ENCODE results near the gene CSNK1D. TPM values are rescaled to one million over a fixed set of nuclear protein-coding genes. Genes with fewer than 3 reads are reported as not detected.

CSNK1D gene
- total RNA-seq: 118 and 124 TPM in 2 replicates
- long read RNA-seq, partial matches to known transcripts: 0 of 12 reads
- long read RNA-seq, other reads (novel, unspliced or antisense): 9 of 12 reads

DNA sequence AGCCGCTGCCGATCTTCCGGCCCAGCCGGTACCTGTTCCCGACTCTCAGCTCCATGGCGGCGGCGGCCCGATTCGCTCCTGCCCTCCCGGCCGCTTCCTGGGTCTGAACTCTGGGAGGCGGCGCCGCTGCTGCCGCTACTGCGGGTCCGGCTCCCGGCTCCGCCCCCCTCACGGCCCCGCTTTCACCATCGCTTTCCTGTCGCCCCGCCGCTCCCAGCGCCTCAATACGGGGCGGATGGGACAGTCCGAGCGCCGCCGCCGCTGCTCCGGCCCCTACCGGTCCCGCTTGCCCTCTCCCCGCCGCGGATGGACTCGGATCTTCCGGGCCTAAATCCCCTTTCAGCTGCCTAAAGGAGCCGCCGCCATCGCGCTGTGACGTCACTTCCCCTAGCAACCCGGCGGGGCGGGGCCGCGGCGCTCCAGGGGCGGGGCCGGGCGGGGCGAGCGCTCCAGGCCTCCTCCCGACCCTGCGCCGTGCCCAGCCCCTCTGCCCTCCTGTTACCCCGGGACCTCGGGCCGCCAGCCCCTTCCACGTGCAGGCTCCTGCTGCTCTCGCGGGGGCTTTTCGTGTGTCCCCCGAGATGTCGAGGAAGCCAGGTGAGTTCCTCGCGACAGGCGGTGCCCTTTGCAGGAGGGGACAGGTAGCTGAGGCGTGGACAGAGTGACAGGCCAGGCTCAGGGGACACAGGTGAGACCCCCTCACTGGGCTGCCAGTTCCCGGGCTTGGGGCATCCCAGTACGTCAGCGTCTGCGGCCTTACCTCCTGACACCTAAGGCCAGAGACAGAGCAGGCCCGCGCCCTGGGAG lies at the start of gene CSNK1D:
CSNK1D (minus strand) TSS at position 374 of the 807 bp plus-strand sequence; CDS start at position 55, 319 bp downstream.
- DNase-seq (ENCODE audit: extremely low spot score, unreplicated experiment): peak; percentile 95
- Mint-ChIP-seq H3K4me1 (ENCODE audit: unreplicated experiment) (peaks cover 43% of the 10 kb centered on the region), H3K36me3 (ENCODE audit: unreplicated experiment) (peaks cover 17% of the 10 kb centered on the region), H3K9me3 (ENCODE audit: unreplicated experiment) (no peaks in the 10 kb centered on the region), H3K27me3 (ENCODE audit: unreplicated experiment) (no peaks in the 10 kb centered on the region), H3K4me3 (ENCODE audit: unreplicated experiment) (peak within 1 kb of the TSS; percentile 91), H3K27ac (ENCODE audit: unreplicated experiment) (peak within 1 kb of the TSS; percentile 99)
- TF ChIP-seq CTCF (IDR thresholded peaks at IDR 0.05): no peak

GRCh38 chr17:82322526-82323453 lies 49.3 kb upstream of the CSNK1D start:
- no peak for TF ChIP-seq CTCF (IDR thresholded peaks at IDR 0.05)
- Mint-ChIP-seq H3K4me3 (ENCODE audit: unreplicated experiment) (no peak overlapping the region), H3K36me3 (ENCODE audit: unreplicated experiment) (no peaks in the 10 kb centered on the region), H3K9me3 (ENCODE audit: unreplicated experiment) (no peaks in the 10 kb centered on the region), H3K27ac (ENCODE audit: unreplicated experiment) (no peak overlapping the region), H3K4me1 (ENCODE audit: unreplicated experiment) (peaks cover 6% of the 10 kb centered on the region), H3K27me3 (ENCODE audit: unreplicated experiment) (peaks cover 3% of the 10 kb centered on the region)
- DNase-seq (ENCODE audit: extremely low spot score, unreplicated experiment): no peak

GRCh38 chr17:82321947-82322466 lies 48.5 kb upstream of the CSNK1D start:
- no peak overlapping the region for H3K27ac Mint-ChIP-seq (ENCODE audit: unreplicated experiment)
- no peaks in the 10 kb centered on the region for H3K36me3 Mint-ChIP-seq (ENCODE audit: unreplicated experiment)
- TF ChIP-seq CTCF (IDR thresholded peaks at IDR 0.05): no peak
- DNase-seq (ENCODE audit: extremely low spot score, unreplicated experiment): no peak
- H3K4me3 Mint-ChIP-seq (ENCODE audit: unreplicated experiment): no peak overlapping the region
- H3K4me1 Mint-ChIP-seq (ENCODE audit: unreplicated experiment): peaks cover 1% of the 10 kb centered on the region
- H3K9me3 Mint-ChIP-seq (ENCODE audit: unreplicated experiment): no peaks in the 10 kb centered on the region
- no peaks in the 10 kb centered on the region for H3K27me3 Mint-ChIP-seq (ENCODE audit: unreplicated experiment)

DNA sequence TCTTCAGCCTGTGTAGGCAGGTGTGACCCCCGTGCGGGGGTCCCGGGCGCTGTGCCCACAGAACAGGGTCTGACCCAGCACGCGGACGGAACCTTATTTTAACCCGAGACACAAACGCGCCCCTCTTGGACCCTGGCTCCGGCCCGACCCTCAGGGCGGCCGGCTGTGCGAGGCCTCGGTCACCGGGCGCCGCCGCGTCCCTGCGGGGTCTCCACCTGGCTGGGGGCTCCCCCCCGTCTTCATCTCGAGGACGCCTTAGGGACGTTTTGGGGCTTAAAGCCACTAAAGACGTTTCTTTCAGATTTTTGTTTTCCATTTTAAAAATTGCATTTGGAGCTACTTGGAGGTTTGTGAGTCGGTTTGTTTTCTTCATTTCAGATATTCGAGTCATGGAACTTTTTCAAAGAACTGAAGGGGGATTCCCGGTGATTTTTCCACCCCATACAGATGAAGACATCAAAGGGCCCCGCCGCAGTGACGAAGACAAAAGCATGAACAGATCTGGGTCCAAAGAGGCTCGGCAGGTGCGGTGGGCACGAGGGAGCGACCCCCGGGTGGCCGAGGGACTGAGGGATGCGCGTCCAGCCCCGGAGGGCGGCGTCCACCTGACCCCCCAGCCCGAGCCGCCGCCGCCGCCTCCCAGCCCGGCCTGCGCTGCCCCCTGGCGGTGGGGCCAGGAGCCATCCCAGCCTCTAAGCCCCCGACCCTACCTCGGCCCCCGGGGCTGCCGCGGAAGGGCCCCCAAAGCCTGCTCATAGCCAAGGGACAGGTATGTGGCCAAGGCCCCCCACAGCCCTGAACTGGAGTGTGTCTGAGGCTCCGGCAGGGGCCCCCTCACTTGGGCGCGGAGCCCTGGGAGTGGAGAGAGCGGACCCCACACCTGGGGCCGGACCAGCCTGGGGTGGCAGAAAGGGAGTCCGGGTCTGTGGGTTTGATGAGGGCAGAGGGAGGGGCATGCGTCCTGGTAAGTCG lies 47.7 kb upstream of the CSNK1D start:
- no peak for DNase-seq (ENCODE audit: extremely low spot score, unreplicated experiment)
- H3K27me3 Mint-ChIP-seq (ENCODE audit: unreplicated experiment): no peaks in the 10 kb centered on the region
- peaks cover 1% of the 10 kb centered on the region for H3K4me1 Mint-ChIP-seq (ENCODE audit: unreplicated experiment)
- H3K27ac Mint-ChIP-seq (ENCODE audit: unreplicated experiment): no peak overlapping the region
- H3K36me3 Mint-ChIP-seq (ENCODE audit: unreplicated experiment): no peaks in the 10 kb centered on the region
- no peaks in the 10 kb centered on the region for H3K9me3 Mint-ChIP-seq (ENCODE audit: unreplicated experiment)
- peak; percentile 82 for TF ChIP-seq CTCF (IDR thresholded peaks at IDR 0.05)
- no peak overlapping the region for H3K4me3 Mint-ChIP-seq (ENCODE audit: unreplicated experiment)
